Lower leg skin (tissue), 3 donors: ENCODE measurements around the gene PTPRC.

ENCODE experiments used
- POLR2A ChIP-seq, 2 donors: fragments of 450-650 bp; IDR thresholded peaks; one replicate each; pipeline ENCODE4 v1.6.1; 2016 to 2017; ENCODE audit warnings: antibody characterized with exemption in 2 of 2, mild to moderate bottlenecking in 1 of 2, moderate library complexity in 1 of 2
- TF ChIP-seq, protein P1 (sequence below), 3 donors: fragments of 450-650 bp; IDR thresholded peaks; one replicate each; pipeline ENCODE4 v1.5.1; 2016; ENCODE audit warnings: antibody characterized with exemption in 3 of 3, mild to moderate bottlenecking in 3 of 3, moderate library complexity in 2 of 3

DNA sequence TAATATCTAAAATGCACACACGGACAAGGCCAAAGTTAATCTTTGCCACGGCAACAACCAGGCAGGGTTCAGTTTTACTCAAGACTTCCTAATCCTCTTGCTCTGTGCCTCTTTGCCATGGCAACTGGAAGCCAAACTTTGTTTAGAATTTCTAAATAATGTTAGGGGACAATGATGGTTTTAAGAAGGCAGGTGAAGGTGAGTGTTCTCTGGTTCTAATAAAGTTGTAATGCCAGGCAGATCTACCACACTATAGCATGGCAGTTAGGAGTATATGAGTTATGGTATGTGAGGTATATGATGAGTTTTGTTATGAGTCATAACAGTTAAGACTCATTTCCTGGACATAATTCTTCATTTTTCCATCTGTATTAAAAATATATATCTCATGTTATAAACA, 2.7 kb downstream of the PTPRC start:
- TF ChIP-seq, protein P1, sequence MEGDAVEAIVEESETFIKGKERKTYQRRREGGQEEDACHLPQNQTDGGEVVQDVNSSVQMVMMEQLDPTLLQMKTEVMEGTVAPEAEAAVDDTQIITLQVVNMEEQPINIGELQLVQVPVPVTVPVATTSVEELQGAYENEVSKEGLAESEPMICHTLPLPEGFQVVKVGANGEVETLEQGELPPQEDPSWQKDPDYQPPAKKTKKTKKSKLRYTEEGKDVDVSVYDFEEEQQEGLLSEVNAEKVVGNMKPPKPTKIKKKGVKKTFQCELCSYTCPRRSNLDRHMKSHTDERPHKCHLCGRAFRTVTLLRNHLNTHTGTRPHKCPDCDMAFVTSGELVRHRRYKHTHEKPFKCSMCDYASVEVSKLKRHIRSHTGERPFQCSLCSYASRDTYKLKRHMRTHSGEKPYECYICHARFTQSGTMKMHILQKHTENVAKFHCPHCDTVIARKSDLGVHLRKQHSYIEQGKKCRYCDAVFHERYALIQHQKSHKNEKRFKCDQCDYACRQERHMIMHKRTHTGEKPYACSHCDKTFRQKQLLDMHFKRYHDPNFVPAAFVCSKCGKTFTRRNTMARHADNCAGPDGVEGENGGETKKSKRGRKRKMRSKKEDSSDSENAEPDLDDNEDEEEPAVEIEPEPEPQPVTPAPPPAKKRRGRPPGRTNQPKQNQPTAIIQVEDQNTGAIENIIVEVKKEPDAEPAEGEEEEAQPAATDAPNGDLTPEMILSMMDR (IDR thresholded peaks at IDR 0.05) = no peak
- no peak for TF ChIP-seq POLR2A (IDR thresholded peaks at IDR 0.05)
